ENCODE measurements around the gene ATG7. TPM values are rescaled to one million over a fixed set of nuclear protein-coding genes. Genes with fewer than 3 reads are reported as not detected.

ATG7 gene
- polyA plus RNA-seq, 1 donor (not counting 4 experiments of a cell fraction or from before 2014, with no cell fraction given) = 27.9 TPM

GRCh38 chr3:11574981-11575669, 302.9 kb downstream of the ATG7 start:
- Histone ChIP-seq H3K4me1 (ENCODE audit: control insufficient read depth, extremely low read depth, insufficient read depth, low read length) (no peaks in the 10 kb centered on the region), H3K27ac (ENCODE audit: control insufficient read depth, insufficient read depth, low read length) (no peak overlapping the region), H3K9me1 (ENCODE audit: control insufficient read depth, extremely low read depth, insufficient read depth, low read length) (peaks cover 3% of the 10 kb centered on the region), H3K9ac (ENCODE audit: control insufficient read depth, extremely low read depth, insufficient read depth, low read length) (no peak overlapping the region), H3K4me2 (ENCODE audit: control insufficient read depth, extremely low read depth, insufficient read depth, low read depth, low read length) (no peak overlapping the region), H3K27me3 (ENCODE audit: control insufficient read depth, extremely low read depth, insufficient read depth, low read length) (no peaks in the 10 kb centered on the region), H3K79me2 (ENCODE audit: control insufficient read depth, insufficient read depth, low read length) (peaks cover 45% of the 10 kb centered on the region), H3K9me3 (ENCODE audit: control insufficient read depth, low read depth, low read length) (no peaks in the 10 kb centered on the region), H2AFZ (ENCODE audit: control insufficient read depth, low read length) (no peak overlapping the region), H3K36me3 (ENCODE audit: control insufficient read depth in 2 of 2, extremely low read depth in 1 of 2, insufficient read depth in 2 of 2, low read length in 2 of 2) (peaks cover 10 to 17% of the 10 kb centered on the region in 2 experiments), H4K20me1 (ENCODE audit: control insufficient read depth, extremely low read depth, insufficient read depth, low read length) (peaks cover 3% of the 10 kb centered on the region), H3K4me3 (ENCODE audit: control insufficient read depth in 2 of 3, extremely low read depth in 1 of 3, insufficient read depth in 2 of 3, low read depth in 1 of 3, low read length in 3 of 3) (no peak overlapping the region)
- DNase-seq (ENCODE audit: low read depth, low spot score) (no peak), FAIRE-seq (no peak)
- no peak for TF ChIP-seq CTCF (optimal IDR thresholded peaks at IDR 0.05 in 1 of 3, IDR thresholded peaks at IDR 0.05 in 1 of 3, conservative IDR thresholded peaks at IDR 0.05 in 1 of 3; ENCODE audit: extremely low read depth in 1 of 3, insufficient read depth in 2 of 3, low read length in 3 of 3)
- TF ChIP-seq EZH2 (IDR thresholded peaks at IDR 0.05; ENCODE audit: low read length) = no peak
- dilution Hi-C loops (cut with MboI; ENCODE audit: extremely low pct_ligation_motif_present, low sequenced_read_pairs) = no loop called here

- DNase-seq (ENCODE audit: low read depth, low spot score) (no peak), FAIRE-seq (no peak)
- Histone ChIP-seq H3K9me3 (ENCODE audit: control insufficient read depth, low read depth, low read length) (no peaks in the 10 kb centered on the region), H3K27ac (ENCODE audit: control insufficient read depth, insufficient read depth, low read length) (no peak overlapping the region), H3K9ac (ENCODE audit: control insufficient read depth, extremely low read depth, insufficient read depth, low read length) (no peak overlapping the region), H4K20me1 (ENCODE audit: control insufficient read depth, extremely low read depth, insufficient read depth, low read length) (peaks cover 3% of the 10 kb centered on the region), H3K79me2 (ENCODE audit: control insufficient read depth, insufficient read depth, low read length) (peaks cover 47% of the 10 kb centered on the region), H3K4me2 (ENCODE audit: control insufficient read depth, extremely low read depth, insufficient read depth, low read depth, low read length) (no peak overlapping the region), H3K9me1 (ENCODE audit: control insufficient read depth, extremely low read depth, insufficient read depth, low read length) (peaks cover 3% of the 10 kb centered on the region), H3K4me1 (ENCODE audit: control insufficient read depth, extremely low read depth, insufficient read depth, low read length) (no peaks in the 10 kb centered on the region), H3K27me3 (ENCODE audit: control insufficient read depth, extremely low read depth, insufficient read depth, low read length) (no peaks in the 10 kb centered on the region), H3K36me3 (ENCODE audit: control insufficient read depth in 2 of 2, extremely low read depth in 1 of 2, insufficient read depth in 2 of 2, low read length in 2 of 2) (peaks cover 10 to 16% of the 10 kb centered on the region in 2 experiments), H3K4me3 (ENCODE audit: control insufficient read depth in 2 of 3, extremely low read depth in 1 of 3, insufficient read depth in 2 of 3, low read depth in 1 of 3, low read length in 3 of 3) (no peak overlapping the region), H2AFZ (ENCODE audit: control insufficient read depth, low read length) (no peak overlapping the region)
- TF ChIP-seq CTCF (optimal IDR thresholded peaks at IDR 0.05 in 1 of 3, IDR thresholded peaks at IDR 0.05 in 1 of 3, conservative IDR thresholded peaks at IDR 0.05 in 1 of 3; ENCODE audit: extremely low read depth in 1 of 3, insufficient read depth in 2 of 3, low read length in 3 of 3) = no peak
- no peak for TF ChIP-seq EZH2 (IDR thresholded peaks at IDR 0.05; ENCODE audit: low read length)
- dilution Hi-C loops (cut with MboI; ENCODE audit: extremely low pct_ligation_motif_present, low sequenced_read_pairs) = no loop called here
These were observed 303.5 kb downstream of the ATG7 start for GRCh38 chr3:11575677-11576076.

Data from keratinocyte (primary cell).